Fibroblast of upper back skin (primary cell): ENCODE data around the gene ADGRG6.

Experiments used
- DNase-seq: peaks from one replicate; pipeline ENCODE4 v3.0.0-alpha.2; 2013

ADGRG6 gene

GRCh38 chr6:142350309-142350708 is 48.5 kb downstream of the ADGRG6 start:
- DNase-seq, result no peak

DNA sequence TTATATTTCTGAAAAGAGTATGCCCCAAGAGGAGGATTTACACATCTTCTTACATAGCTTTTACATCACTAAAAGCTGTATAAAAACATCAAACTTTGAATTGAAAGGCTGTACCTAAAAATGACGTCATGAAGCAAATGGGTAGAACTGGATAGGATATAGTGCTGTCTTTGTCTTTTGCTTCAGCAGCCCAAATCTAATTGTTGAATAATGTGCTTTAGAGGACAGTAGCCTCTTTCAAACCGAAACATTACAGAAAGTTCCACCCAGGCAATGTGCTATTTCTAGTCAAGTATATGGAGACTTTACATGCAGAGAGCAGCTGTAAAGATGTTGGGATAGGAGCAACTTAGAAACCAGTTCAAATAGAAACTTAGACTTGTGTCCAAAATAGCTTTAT is 51.9 kb downstream of the ADGRG6 start:
- no peak for DNase-seq

DNA sequence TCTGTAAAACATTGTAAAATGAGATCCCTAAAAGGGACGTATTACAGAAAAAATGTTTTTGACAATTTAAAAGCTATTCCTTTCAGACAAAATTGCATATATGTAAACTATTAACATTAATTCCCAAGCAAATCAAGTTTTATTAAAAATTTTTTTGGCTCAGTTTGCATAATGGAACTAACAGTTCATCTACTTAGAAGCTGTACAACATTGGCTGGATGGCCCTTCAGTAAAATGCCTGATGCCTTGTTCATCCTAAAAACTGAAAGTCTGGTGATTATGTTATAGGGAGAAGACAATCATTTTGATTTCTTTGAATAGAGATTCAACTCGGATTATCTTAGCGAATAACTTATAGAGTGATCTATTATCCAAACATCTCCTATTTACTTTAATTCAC is 52.8 kb downstream of the ADGRG6 start:
- no peak for DNase-seq

GRCh38 chr6:142355520-142356174 is 53.8 kb downstream of the ADGRG6 start:
- no peak for DNase-seq

- peak; percentile 80 for DNase-seq
Measured at GRCh38 chr6:142356201-142356883, 54.5 kb downstream of the ADGRG6 start.

- DNase-seq, result no peak
Measured at GRCh38 chr6:142356884-142357225, 55.0 kb downstream of the ADGRG6 start.

GRCh38 chr6:142357879-142358278 is 56.1 kb downstream of the ADGRG6 start:
- DNase-seq, result no peak

GRCh38 chr6:142359271-142359960 is 57.6 kb downstream of the ADGRG6 start:
- DNase-seq, result no peak

DNA sequence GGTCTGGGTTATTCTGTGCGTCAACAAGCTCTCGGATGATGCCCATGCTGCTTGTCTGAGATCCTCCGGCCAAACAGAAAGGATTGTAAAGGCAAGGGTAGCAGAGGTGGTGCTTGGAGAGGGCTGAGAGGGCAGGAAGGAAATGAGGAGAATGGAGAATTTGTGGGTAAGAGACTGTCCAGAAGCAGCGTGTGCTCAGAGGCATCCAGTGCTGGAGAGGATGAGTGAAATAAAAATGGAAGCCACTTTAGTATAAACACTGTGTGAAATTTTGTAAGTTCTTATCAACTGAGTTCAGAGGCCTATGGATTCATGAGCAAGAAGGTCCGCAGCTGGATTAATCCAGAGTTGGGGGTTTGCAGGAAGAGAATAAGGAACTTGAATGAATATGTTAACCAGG is 59.5 kb downstream of the ADGRG6 start:
- DNase-seq, result no peak

- DNase-seq, result peak; percentile 90
Measured at GRCh38 chr6:142361779-142362750, 60.3 kb downstream of the ADGRG6 start.

DNA sequence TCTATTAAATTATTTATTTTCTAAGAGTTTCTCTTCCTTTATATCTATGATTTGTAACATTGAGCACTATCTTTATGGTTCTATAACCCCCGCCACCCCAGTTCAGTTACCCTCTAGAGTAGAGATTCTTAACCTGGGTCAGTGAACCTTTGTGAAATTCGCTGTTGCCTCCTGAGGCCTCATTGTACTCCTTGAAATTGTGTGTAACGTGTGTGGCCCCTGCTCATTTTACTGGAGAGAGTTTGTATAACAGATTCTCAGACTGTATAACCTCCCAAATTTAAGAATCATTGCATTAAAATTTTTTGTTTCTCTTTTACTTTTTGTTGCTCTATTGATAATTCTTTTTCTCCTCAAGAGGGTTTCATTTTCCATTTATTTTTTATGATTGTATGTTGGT is 65.3 kb downstream of the ADGRG6 start:
- no peak for DNase-seq

DNA sequence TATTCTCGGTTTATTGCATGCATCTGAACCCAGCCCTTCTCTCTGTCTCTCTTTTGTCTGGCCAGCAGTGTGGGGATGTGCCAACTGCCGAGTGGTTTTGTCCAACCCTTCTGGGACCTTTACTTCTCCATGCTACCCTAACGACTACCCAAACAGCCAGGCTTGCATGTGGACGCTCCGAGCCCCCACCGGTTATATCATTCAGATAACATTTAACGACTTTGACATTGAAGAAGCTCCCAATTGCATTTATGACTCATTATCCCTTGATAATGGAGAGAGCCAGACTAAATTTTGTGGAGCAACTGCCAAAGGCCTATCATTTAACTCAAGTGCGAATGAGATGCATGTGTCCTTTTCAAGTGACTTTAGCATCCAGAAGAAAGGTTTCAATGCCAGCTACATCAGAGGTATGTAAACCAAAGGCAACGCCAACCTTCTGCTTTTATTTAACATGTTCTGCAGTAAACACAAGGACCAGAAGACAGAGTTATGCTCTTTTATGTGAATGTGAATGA is 65.8 kb downstream of the ADGRG6 start:
- DNase-seq, result no peak

DNA sequence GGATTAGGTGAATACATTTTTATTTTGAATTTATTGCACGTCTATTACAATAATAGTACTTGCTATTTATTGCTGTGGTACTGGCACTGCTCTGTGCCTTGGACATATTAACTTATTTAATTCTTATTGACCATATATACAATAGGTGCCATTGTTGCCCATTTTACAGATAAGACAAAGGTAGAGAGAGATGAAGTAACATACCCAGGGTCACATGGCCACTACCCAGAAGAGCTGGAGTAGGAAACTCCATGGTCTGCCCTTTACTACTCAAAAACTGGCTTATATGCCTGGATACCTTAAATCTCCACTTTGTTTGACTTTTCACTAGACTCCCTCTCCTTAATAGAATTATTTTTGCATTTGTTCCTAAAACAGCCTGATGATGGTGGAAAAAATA is 67.5 kb downstream of the ADGRG6 start:
- DNase-seq, result no peak

DNA sequence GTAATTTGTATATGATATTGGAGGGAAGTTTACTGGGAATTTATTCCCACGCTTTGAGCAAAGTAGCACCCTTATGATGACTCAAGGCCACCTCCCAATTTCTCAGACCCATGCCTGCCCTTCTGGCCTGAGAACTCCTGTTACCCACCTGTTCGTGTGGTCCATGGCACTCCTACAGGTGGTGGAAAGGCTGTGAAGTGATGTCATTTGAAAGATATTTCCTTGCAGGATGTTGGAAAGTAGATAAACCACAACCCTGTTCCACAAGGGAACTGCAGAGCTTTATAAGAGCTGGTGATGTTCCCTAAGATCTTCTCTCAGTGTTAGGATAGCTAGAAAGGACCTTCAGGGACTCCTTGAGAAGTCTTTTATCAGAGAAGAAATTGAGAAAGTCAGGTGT is 70.5 kb downstream of the ADGRG6 start:
- peak; percentile 61 for DNase-seq

DNA sequence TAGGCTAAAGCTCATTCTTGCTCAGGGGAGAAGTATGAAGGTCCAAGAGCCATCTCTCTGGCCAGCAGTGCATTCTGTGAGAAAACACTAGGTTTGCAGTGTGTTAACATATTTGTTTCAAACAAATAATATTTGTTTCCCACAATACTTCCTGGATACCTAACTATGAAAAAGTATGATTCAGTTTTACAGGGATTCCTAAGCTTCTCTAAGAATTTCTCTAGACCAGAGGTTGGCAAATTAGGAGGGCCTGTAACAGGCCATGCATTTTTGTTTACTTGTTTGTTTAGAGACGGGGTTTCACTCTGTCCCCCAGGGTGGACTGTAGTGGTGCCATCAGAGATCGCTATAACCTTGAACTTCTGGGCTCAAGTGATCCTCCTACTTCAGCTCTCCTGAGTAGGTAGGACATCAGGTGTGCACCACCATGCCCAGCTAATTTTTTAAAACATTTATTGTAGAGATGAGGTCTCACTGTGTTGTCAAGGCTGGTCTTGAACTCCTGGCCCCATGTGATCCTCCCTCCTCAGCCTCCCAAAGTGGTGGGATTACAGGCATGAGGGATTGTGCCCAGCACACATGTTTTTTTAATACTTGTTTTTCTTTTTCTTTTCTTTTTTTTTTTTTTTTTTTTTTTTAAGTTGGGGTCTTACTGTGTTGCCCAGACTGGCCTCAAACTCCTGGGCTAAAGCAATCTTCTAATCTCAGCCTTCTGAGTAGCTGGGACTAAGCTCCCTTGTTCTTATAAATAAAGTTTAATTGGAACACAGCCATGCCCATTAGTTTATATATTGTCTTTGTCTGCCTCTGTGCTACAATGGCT is 71.7 kb downstream of the ADGRG6 start:
- DNase-seq, result no peak

DNA sequence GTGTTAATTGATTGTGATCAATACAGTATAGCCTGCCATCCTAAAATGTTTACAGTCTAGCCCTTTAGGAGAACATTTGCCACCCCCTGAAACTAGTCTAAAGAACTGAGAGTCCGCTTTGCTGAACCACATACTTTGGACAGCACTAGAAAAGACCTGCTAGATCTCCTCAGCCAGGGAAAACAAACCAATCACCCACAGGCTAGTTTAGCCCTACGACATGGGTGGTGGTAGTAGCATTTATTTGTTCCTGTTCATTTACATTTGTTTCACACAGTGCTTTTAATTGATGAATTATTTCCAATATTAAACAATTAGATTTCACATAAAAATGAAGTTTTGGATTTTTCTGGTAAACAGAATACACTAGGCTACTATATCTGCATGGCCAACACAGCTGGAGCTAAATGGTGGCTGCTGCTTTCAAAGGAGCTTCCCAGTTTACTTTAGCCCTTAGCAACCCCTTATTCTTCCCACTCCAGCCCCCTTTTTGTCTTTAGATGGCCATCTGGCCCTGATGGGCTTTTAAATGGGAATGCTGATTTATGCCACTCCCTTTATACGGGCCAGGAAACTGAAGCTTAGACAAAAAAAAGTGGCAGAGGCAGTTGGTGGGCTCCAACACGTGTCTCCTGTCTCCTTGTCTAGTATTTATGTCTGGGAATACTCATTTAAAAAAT is 72.4 kb downstream of the ADGRG6 start:
- DNase-seq, result no peak

DNA sequence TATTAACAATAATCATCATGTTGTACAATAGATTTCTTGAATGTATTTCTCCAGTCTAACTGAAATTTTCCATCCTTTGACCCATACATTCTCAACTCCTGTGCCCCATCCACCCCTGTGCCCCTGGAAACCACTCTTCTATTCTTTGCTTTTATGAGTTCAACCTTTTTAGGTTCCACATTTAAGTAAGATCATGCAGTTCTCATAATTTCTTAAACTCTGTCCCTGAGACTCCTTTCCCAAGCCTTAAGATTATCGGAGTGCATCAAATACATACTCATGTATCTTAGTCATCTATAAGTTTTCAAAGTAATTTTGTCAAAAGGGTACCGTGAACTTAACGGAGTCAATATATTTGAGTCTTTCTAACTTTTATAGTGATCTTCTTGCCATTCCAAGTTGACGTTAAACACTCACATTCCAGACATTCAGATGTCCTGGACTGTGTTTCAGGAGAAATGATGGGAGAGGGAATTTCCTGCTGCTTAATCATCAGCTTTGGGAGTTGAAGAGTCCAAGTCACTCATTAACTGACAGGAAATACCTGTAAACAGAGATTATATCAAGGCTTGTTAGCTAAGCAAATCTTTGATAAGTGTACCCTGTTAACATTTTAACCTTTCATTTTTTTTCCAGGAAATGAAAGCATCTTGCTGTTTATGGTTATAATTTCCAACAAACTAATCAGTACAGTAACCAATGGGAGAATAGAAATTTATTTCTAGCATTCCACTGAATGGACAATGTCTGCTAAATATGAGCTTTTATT is 73.3 kb downstream of the ADGRG6 start:
- peak; percentile 97 for DNase-seq

- no peak for DNase-seq
Measured at GRCh38 chr6:142376115-142376514, 74.3 kb downstream of the ADGRG6 start.

GRCh38 chr6:142376800-142377496 is 75.1 kb downstream of the ADGRG6 start:
- DNase-seq, result peak; percentile 38

GRCh38 chr6:142377497-142377848 is 75.7 kb downstream of the ADGRG6 start:
- DNase-seq, result no peak
